ENCODE data around the gene BACH1.

Gene BACH1

GRCh38 chr21:29305561-29305960 is 6.8 kb downstream of the BACH1 start:
- Histone ChIP-seq H3K27me3 (ENCODE audit: low read length) (no peaks in the 10 kb centered on the region), H3F3A (ENCODE audit: insufficient read depth) (0 out of 2 replicates have a peak, but pooled peaks cover 5% of the 10 kb centered on the region), H3K9ac (ENCODE audit: low read length) (no peak overlapping the region), H2AFZ (ENCODE audit: low read depth, low read length, severe bottlenecking) (no peak overlapping the region), H3K9me2 (replicated peaks; ENCODE audit: insufficient read depth, low read length) (no peaks in the 10 kb centered on the region), H3K79me2 (ENCODE audit: insufficient read depth, low read length) (peaks cover 98% of the 10 kb centered on the region), H3K36me3 (ENCODE audit: low read length) (no peaks in the 10 kb centered on the region; the same call in 1 of the 2 replicates), H4K20me1 (ENCODE audit: low read depth, low read length) (peaks cover 53% of the 10 kb centered on the region), H3K27ac (ENCODE audit: low read depth, low read length) (no peak overlapping the region), H3K4me3 (ENCODE audit: insufficient read depth, low read length, poor library complexity, severe bottlenecking) (no peak overlapping the region), H3K9me3 (ENCODE audit: insufficient read depth, low read length) (no peaks in the 10 kb centered on the region), H3K4me2 (ENCODE audit: low read depth, low read length, poor library complexity, severe bottlenecking) (no peak overlapping the region)
- no peak for TF ChIP-seq EZH2phosphoT487 (conservative IDR thresholded peaks at IDR 0.05; ENCODE audit: low read length)
- TF ChIP-seq CTCF (IDR thresholded peaks at IDR 0.05; ENCODE audit: insufficient read depth, low read length, poor library complexity, severe bottlenecking) = no peak

DNA sequence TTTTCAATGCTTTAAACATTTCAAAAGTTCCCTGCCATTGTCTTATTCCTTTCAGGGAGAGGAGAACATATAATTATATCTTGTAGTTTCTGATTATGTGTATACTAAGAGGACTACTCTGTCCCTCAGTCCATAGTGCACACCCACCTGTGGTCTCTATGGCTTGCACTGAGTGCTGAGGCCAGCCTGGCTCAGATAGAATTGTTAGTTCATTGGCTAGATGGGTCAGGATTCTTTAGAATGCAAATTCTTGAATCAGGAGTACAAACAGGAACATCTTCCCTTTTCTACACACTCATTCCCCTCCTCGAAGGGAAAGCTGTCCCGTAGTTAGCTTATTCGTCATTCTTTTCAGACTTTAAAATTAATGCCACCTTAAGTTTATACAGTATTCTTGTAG is 8.2 kb downstream of the BACH1 start:
- Histone ChIP-seq H3K9me2 (replicated peaks; ENCODE audit: insufficient read depth, low read length) (no peaks in the 10 kb centered on the region), H3K4me2 (ENCODE audit: low read depth, low read length, poor library complexity, severe bottlenecking) (no peak overlapping the region), H3K9ac (ENCODE audit: low read length) (no peak overlapping the region), H3K79me2 (ENCODE audit: insufficient read depth, low read length) (peaks cover 98% of the 10 kb centered on the region), H3K9me3 (ENCODE audit: insufficient read depth, low read length) (no peaks in the 10 kb centered on the region), H2AFZ (ENCODE audit: low read depth, low read length, severe bottlenecking) (no peak overlapping the region), H4K20me1 (ENCODE audit: low read depth, low read length) (peaks cover 49% of the 10 kb centered on the region), H3K27me3 (ENCODE audit: low read length) (no peaks in the 10 kb centered on the region), H3K27ac (ENCODE audit: low read depth, low read length) (no peak overlapping the region), H3K36me3 (ENCODE audit: low read length) (no peaks in the 10 kb centered on the region; the same call in 1 of the 2 replicates), H3K4me3 (ENCODE audit: insufficient read depth, low read length, poor library complexity, severe bottlenecking) (no peak overlapping the region), H3F3A (ENCODE audit: insufficient read depth) (no peaks in the 10 kb centered on the region)
- TF ChIP-seq CTCF (IDR thresholded peaks at IDR 0.05; ENCODE audit: insufficient read depth, low read length, poor library complexity, severe bottlenecking) (no peak), EZH2phosphoT487 (conservative IDR thresholded peaks at IDR 0.05; ENCODE audit: low read length) (no peak)

GRCh38 chr21:29307718-29308455 is 9.2 kb downstream of the BACH1 start:
- peak overlapping the region; percentile 41 for H3K4me2 ChIP-seq (ENCODE audit: low read depth, low read length, poor library complexity, severe bottlenecking)
- no peak overlapping the region for H3K4me3 ChIP-seq (ENCODE audit: insufficient read depth, low read length, poor library complexity, severe bottlenecking)
- TF ChIP-seq EZH2phosphoT487 (conservative IDR thresholded peaks at IDR 0.05; ENCODE audit: low read length) (no peak), CTCF (IDR thresholded peaks at IDR 0.05; ENCODE audit: insufficient read depth, low read length, poor library complexity, severe bottlenecking) (no peak)
- no peaks in the 10 kb centered on the region for H3K9me3 ChIP-seq (ENCODE audit: insufficient read depth, low read length)
- H3K27ac ChIP-seq (ENCODE audit: low read depth, low read length) = no peak overlapping the region
- H3K9me2 ChIP-seq (replicated peaks; ENCODE audit: insufficient read depth, low read length) = no peaks in the 10 kb centered on the region
- peaks cover 45% of the 10 kb centered on the region for H4K20me1 ChIP-seq (ENCODE audit: low read depth, low read length)
- no peak overlapping the region for H2AFZ ChIP-seq (ENCODE audit: low read depth, low read length, severe bottlenecking)
- no peaks in the 10 kb centered on the region; the same call in 1 of the 2 replicates for H3K36me3 ChIP-seq (ENCODE audit: low read length)
- no peaks in the 10 kb centered on the region for H3K27me3 ChIP-seq (ENCODE audit: low read length)
- no peaks in the 10 kb centered on the region for H3F3A ChIP-seq (ENCODE audit: insufficient read depth)
- no peak overlapping the region for H3K9ac ChIP-seq (ENCODE audit: low read length)
- peaks cover 98% of the 10 kb centered on the region for H3K79me2 ChIP-seq (ENCODE audit: insufficient read depth, low read length)

Measured in SU-DHL-6 (cell line).